Keratinocyte (primary cell): ENCODE measurements around the gene SPATC1L. TPM values are rescaled to one million over a fixed set of nuclear protein-coding genes. Genes with fewer than 3 reads are reported as not detected.

Experiments
- DNase-seq: peaks from one replicate; pipeline ENCODE4 v3.0.0-alpha.2; 2011; ENCODE audit warnings: low read depth, missing footprints, low spot score
- FAIRE-seq: peaks from 2 replicates; lab custom pipeline; 2011; peaks lifted over from hg19 to GRCh38; lab: Jason Lieb, UNC
- H2AFZ ChIP-seq: 2 replicates; pipeline ENCODE4 v1.6.0; 2012; ENCODE audit warnings: low read length, control low read depth, inconsistent platforms; ENCODE audit not compliant: control insufficient read depth
- H3K27ac ChIP-seq: 2 replicates; pipeline ENCODE4 v1.5.1; 2011; ENCODE audit warnings: low read length; ENCODE audit not compliant: control insufficient read depth, insufficient read depth
- H3K27me3 ChIP-seq: 3 replicates; pipeline ENCODE4 v1.6.0; 2011; ENCODE audit warnings: low read length; ENCODE audit not compliant: control insufficient read depth, insufficient read depth; ENCODE audit errors: extremely low read depth
- H3K36me3 ChIP-seq, 2 experiments: 2 replicates in 1 of 2; 3 replicates in 1 of 2; pipeline ENCODE4 v1.5.1; 2011; ENCODE audit warnings: low read length in 2 of 2, mild to moderate bottlenecking in 1 of 2; ENCODE audit not compliant: control insufficient read depth in 2 of 2, insufficient read depth in 2 of 2; ENCODE audit errors: extremely low read depth in 1 of 2
- H3K4me1 ChIP-seq: 3 replicates; pipeline ENCODE4 v1.5.1; 2011; ENCODE audit warnings: low read length; ENCODE audit not compliant: control insufficient read depth, insufficient read depth; ENCODE audit errors: extremely low read depth
- H3K4me2 ChIP-seq: 3 replicates; pipeline ENCODE4 v1.6.0; 2011; ENCODE audit warnings: low read depth, low read length; ENCODE audit not compliant: control insufficient read depth, insufficient read depth; ENCODE audit errors: extremely low read depth
- H3K4me3 ChIP-seq, 3 experiments: fragments of 200-600 bp in 1 of 3; sonication (generic) in 1 of 3; 2 replicates in 2 of 3; 3 replicates in 1 of 3; pipeline ENCODE4 v1.5.1; 2011 to 2016; ENCODE audit warnings: low read length in 3 of 3, mild to moderate bottlenecking in 3 of 3, control low read depth in 2 of 3, inconsistent platforms in 1 of 3, low read depth in 1 of 3, mixed read lengths in 1 of 3, mixed run types in 1 of 3, moderate library complexity in 1 of 3; ENCODE audit not compliant: control insufficient read depth in 2 of 3, insufficient read depth in 2 of 3; ENCODE audit errors: extremely low read depth in 1 of 3
- H3K79me2 ChIP-seq: 2 replicates; pipeline ENCODE4 v1.6.0; 2012; ENCODE audit warnings: low read length; ENCODE audit not compliant: control insufficient read depth, insufficient read depth
- H3K9ac ChIP-seq: 3 replicates; pipeline ENCODE4 v1.6.0; 2011; ENCODE audit warnings: low read length; ENCODE audit not compliant: control insufficient read depth, insufficient read depth; ENCODE audit errors: extremely low read depth
- H3K9me1 ChIP-seq: 3 replicates; pipeline ENCODE4 v1.6.0; 2011; ENCODE audit warnings: low read length; ENCODE audit not compliant: control insufficient read depth, insufficient read depth; ENCODE audit errors: extremely low read depth
- H3K9me3 ChIP-seq: 2 replicates; pipeline ENCODE4 v1.5.1; 2012; ENCODE audit warnings: low read depth, low read length; ENCODE audit not compliant: control insufficient read depth
- H4K20me1 ChIP-seq: 3 replicates; pipeline ENCODE4 v1.6.0; 2011; ENCODE audit warnings: low read length; ENCODE audit not compliant: control insufficient read depth, insufficient read depth; ENCODE audit errors: extremely low read depth
- EZH2 ChIP-seq: IDR thresholded peaks from one replicate; pipeline ENCODE4 v1.6.1; 2012; ENCODE audit warnings: inconsistent platforms, mild to moderate bottlenecking, low read length, moderate library complexity
- dilution Hi-C: fragments of 300-500 bp; cut with MboI; formaldehyde crosslinking; loops from one replicate; pipeline ENCODE4 v1.7.0; 2020; ENCODE audit warnings: low sequenced_read_pairs; ENCODE audit not compliant: extremely low pct_ligation_motif_present
- polyA plus RNA-seq, 5 experiments: library from polyadenylated mRNA; depleted of rRNA in 3 of 5; stranded (reverse) in 3 of 5; stranded (forward) in 1 of 5; unstranded in 1 of 5; fragments of >200 nt; gene quantifications; 1 replicate in 1 of 5; 2 replicates in 3 of 5; 3 replicates in 1 of 5; pipeline versions ENCODE4 v1.2.1 to v1.2.3, GENCODE V29; 2011 to 2012; ENCODE audit warnings: missing spikeins in 2 of 5, low read depth in 1 of 5, low replicate concordance in 1 of 5
- TF ChIP-seq, protein P1 (sequence below), 3 experiments: IDR thresholded peaks in 1 of 3; conservative IDR thresholded peaks in 1 of 3; optimal IDR thresholded peaks in 1 of 3; 2 replicates in 2 of 3; 3 replicates in 1 of 3; pipeline versions ENCODE3 to v1.5.1; 2011; ENCODE audit warnings: low read length in 3 of 3, mild to moderate bottlenecking in 3 of 3, moderate library complexity in 2 of 3, control low read depth in 1 of 3, inconsistent platforms in 1 of 3; ENCODE audit not compliant: insufficient read depth in 2 of 3; ENCODE audit errors: extremely low read depth in 1 of 3

Gene SPATC1L
- polyA plus RNA-seq, 1 donor (not counting 4 experiments of a cell fraction or from before 2014, with no cell fraction given) = 1.3 TPM

DNA sequence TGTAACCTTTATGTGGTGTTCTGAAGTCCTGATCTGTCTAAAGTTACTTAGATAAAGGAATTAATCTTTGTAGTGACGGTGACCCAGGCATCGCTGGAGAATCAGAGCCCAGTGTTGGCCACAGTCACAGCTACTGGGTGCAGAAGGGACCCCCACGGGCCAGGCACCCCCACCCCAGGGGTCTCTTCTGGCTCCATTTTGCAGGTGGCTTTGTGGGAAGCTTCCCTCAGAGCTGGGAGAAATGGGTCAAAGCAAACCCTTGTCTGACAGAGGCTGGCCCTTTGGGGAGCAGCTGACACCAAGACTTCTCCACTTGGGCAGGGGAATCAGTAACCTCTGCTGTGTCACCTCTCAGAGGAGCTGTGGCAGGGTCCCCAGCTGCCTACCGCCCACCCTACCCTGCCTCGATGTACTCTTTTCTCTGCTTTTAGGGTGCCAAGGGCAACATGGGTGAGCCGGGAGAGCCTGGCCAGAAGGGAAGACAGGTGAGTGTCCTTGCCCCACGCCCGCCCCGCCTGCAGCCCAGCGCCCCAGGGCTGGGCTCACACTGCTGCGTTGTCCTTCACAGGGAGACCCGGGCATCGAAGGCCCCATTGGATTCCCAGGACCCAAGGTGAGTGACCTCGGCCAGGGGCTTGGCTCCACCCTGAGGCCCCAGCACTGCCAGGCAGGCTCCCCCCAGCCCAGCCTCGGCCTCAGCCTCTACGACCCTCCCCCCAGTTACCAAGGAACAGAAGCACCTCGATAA lies 68.6 kb downstream of the SPATC1L start:
- Histone ChIP-seq H2AFZ (no peak overlapping the region), H3K27me3 (no peaks in the 10 kb centered on the region), H3K9me3 (peaks cover 5% of the 10 kb centered on the region), H3K4me1 (no peaks in the 10 kb centered on the region), H3K27ac (no peak overlapping the region), H3K9ac (no peak overlapping the region), H3K4me3 (no peak overlapping the region), H3K9me1 (no peaks in the 10 kb centered on the region), H3K36me3 (no peaks in the 10 kb centered on the region), H3K4me2 (no peak overlapping the region), H4K20me1 (no peaks in the 10 kb centered on the region), H3K79me2 (no peaks in the 10 kb centered on the region)
- DNase-seq = no peak
- TF ChIP-seq, protein P1, sequence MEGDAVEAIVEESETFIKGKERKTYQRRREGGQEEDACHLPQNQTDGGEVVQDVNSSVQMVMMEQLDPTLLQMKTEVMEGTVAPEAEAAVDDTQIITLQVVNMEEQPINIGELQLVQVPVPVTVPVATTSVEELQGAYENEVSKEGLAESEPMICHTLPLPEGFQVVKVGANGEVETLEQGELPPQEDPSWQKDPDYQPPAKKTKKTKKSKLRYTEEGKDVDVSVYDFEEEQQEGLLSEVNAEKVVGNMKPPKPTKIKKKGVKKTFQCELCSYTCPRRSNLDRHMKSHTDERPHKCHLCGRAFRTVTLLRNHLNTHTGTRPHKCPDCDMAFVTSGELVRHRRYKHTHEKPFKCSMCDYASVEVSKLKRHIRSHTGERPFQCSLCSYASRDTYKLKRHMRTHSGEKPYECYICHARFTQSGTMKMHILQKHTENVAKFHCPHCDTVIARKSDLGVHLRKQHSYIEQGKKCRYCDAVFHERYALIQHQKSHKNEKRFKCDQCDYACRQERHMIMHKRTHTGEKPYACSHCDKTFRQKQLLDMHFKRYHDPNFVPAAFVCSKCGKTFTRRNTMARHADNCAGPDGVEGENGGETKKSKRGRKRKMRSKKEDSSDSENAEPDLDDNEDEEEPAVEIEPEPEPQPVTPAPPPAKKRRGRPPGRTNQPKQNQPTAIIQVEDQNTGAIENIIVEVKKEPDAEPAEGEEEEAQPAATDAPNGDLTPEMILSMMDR (optimal IDR thresholded peaks at IDR 0.05 in 1 of 3, IDR thresholded peaks at IDR 0.05 in 1 of 3, conservative IDR thresholded peaks at IDR 0.05 in 1 of 3; ENCODE audit: extremely low read depth in 1 of 3, insufficient read depth in 2 of 3, low read length in 3 of 3) = no peak
- no peak for TF ChIP-seq EZH2
- FAIRE-seq = no peak
- dilution Hi-C loops = no loop called here

DNA sequence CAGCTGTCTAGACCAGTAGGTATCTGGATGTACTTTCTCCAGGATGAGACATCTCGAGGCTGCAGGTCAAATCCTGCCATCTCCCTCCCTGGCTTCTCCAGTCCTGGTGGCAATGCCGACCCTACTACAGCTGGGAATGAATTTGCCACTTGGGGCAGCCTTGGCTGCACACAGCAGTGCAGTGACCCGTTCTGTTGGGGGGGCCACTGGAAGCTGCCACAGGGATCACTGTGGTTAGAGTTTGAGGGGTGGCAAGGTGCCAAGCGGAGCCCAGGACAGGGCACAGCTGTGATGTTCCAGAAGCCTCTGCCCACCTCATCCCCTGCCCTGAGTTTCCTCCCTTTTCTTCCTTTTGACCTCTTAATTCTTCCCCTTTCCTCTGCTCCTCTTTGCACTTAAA lies 69.3 kb downstream of the SPATC1L start:
- no peaks in the 10 kb centered on the region for H3K4me1 ChIP-seq
- H3K9me1 ChIP-seq = no peaks in the 10 kb centered on the region
- no peaks in the 10 kb centered on the region for H4K20me1 ChIP-seq
- no peak overlapping the region for H3K4me3 ChIP-seq
- H3K79me2 ChIP-seq = no peaks in the 10 kb centered on the region
- no peak for TF ChIP-seq EZH2
- TF ChIP-seq, protein P1 (optimal IDR thresholded peaks at IDR 0.05 in 1 of 3, IDR thresholded peaks at IDR 0.05 in 1 of 3, conservative IDR thresholded peaks at IDR 0.05 in 1 of 3; ENCODE audit: extremely low read depth in 1 of 3, insufficient read depth in 2 of 3, low read length in 3 of 3) = no peak
- no peak overlapping the region for H3K27ac ChIP-seq
- dilution Hi-C loops = no loop called here
- no peak overlapping the region for H3K4me2 ChIP-seq
- no peak overlapping the region for H2AFZ ChIP-seq
- FAIRE-seq (no peak), DNase-seq (no peak)
- no peaks in the 10 kb centered on the region for H3K27me3 ChIP-seq
- H3K36me3 ChIP-seq = no peaks in the 10 kb centered on the region
- peaks cover 5% of the 10 kb centered on the region for H3K9me3 ChIP-seq
- no peak overlapping the region for H3K9ac ChIP-seq
